IMR-90 (cell line): ENCODE data around the gene CDKN1C. TPM values are rescaled to one million over a fixed set of nuclear protein-coding genes. Genes with fewer than 3 reads are reported as not detected.

Experiments used
- ATAC-seq: fragments of 200-7000 bp; cut with Tn5 transposase; 2 replicates; pipeline ENCODE4 v1.9.1; 2020; ENCODE audit warnings: low read depth, mild to moderate bottlenecking, moderate library complexity
- BruUV-seq: library from RNA; stranded (reverse); fragments of 400-500 nt; replicated peaks from 2 replicates; lab custom pipeline; 2021; lab: Mats Ljungman, UMichigan
- CTCF ChIA-PET: fragments of 300-600 bp; formaldehyde crosslinking; extraction: SDS; loops from one replicate; lab custom pipeline; 2021; ENCODE audit warnings: antibody characterized with exemption; lab: Yijun Ruan, JAX
- POLR2A ChIA-PET: fragments of 300-600 bp; sonication (Branson Sonifier 250); formaldehyde crosslinking; loops from one replicate; lab custom pipeline; 2022; ENCODE audit warnings: antibody characterized with exemption; ENCODE audit not compliant: unreplicated experiment; lab: Charles Lee
- DNase-seq: peaks from one replicate; pipeline ENCODE4 v3.0.0; 2013
- H2AFZ ChIP-seq: replicated peaks from 2 replicates; pipeline ENCODE3; 2013; ENCODE audit warnings: low read length, mild to moderate bottlenecking; ENCODE audit not compliant: poor library complexity
- H2AK5ac ChIP-seq: 2 replicates; pipeline ENCODE4 v1.6.1; 2013; ENCODE audit warnings: low read depth, low read length, inconsistent platforms
- H2AK9ac ChIP-seq: replicated peaks from 2 replicates; pipeline ENCODE3; 2013; ENCODE audit warnings: mild to moderate bottlenecking, low read depth, low read length, moderate library complexity; ENCODE audit not compliant: poor library complexity
- H2BK120ac ChIP-seq: 2 replicates; pipeline ENCODE4 v1.6.1; 2013; ENCODE audit warnings: low read depth, low read length, inconsistent platforms
- H2BK15ac ChIP-seq: 3 replicates; pipeline ENCODE4 v1.6.1; 2013; ENCODE audit warnings: low read depth, low read length, inconsistent platforms
- H2BK20ac ChIP-seq: 2 replicates; pipeline ENCODE4 v1.6.1; 2013; ENCODE audit warnings: low read depth, mild to moderate bottlenecking, inconsistent platforms, low read length, moderate library complexity
- H2BK5ac ChIP-seq: 2 replicates; pipeline ENCODE4 v1.6.1; 2013; ENCODE audit warnings: mild to moderate bottlenecking, low read depth, low read length, inconsistent platforms; ENCODE audit not compliant: poor library complexity, severe bottlenecking
- H3K14ac ChIP-seq: replicated peaks from 2 replicates; pipeline ENCODE4 v1.6.1; 2013; ENCODE audit warnings: low read depth, low read length, inconsistent platforms
- H3K18ac ChIP-seq: 2 replicates; pipeline ENCODE4 v1.6.1; 2013; ENCODE audit warnings: low read depth, low read length, control low read depth
- H3K23ac ChIP-seq: 2 replicates; pipeline ENCODE4 v1.6.1; 2013; ENCODE audit warnings: low read depth, low read length, inconsistent platforms
- H3K27ac ChIP-seq: 2 replicates; pipeline ENCODE4 v1.5.1; 2013; ENCODE audit warnings: mild to moderate bottlenecking, control low read depth, low read length; ENCODE audit not compliant: insufficient read depth
- H3K27me3 ChIP-seq: 2 replicates; pipeline ENCODE4 v1.6.1; 2013; ENCODE audit warnings: low read length; ENCODE audit not compliant: control insufficient read depth, insufficient read depth
- H3K36me3 ChIP-seq: 2 replicates; pipeline ENCODE4 v1.6.1; 2013; ENCODE audit warnings: low read length, mixed read lengths; ENCODE audit not compliant: control insufficient read depth, insufficient read depth
- H3K4ac ChIP-seq: 2 replicates; pipeline ENCODE4 v1.6.1; 2013; ENCODE audit warnings: low read depth, low read length, inconsistent platforms
- H3K4me1 ChIP-seq: 2 replicates; pipeline ENCODE4 v1.6.1; 2013; ENCODE audit warnings: low read length, mixed read lengths; ENCODE audit not compliant: control insufficient read depth, insufficient read depth
- H3K4me2 ChIP-seq: 2 replicates; pipeline ENCODE4 v1.6.1; 2013; ENCODE audit warnings: low read depth, mild to moderate bottlenecking, control low read depth, low read length, moderate library complexity
- H3K4me3 ChIP-seq: 2 replicates; pipeline ENCODE4 v1.5.1; 2013; ENCODE audit warnings: low read depth, mild to moderate bottlenecking, control low read depth, low read length, moderate library complexity; ENCODE audit not compliant: insufficient read depth
- H3K56ac ChIP-seq: 2 replicates; pipeline ENCODE4 v1.6.1; 2013; ENCODE audit warnings: low read length, inconsistent platforms; ENCODE audit not compliant: insufficient read depth; ENCODE audit errors: extremely low read depth
- H3K79me1 ChIP-seq, 2 experiments: 2 replicates each; pipeline ENCODE4 v1.6.1; 2013; ENCODE audit warnings: low read length in 2 of 2, inconsistent platforms in 1 of 2, low read depth in 1 of 2
- H3K9ac ChIP-seq: 2 replicates; pipeline ENCODE4 v1.6.1; 2013; ENCODE audit warnings: low read depth, low read length, control low read depth
- H3K9me1 ChIP-seq: 2 replicates; pipeline ENCODE4 v1.6.1; 2013; ENCODE audit warnings: low read length, inconsistent platforms; ENCODE audit not compliant: insufficient read depth
- H3K9me3 ChIP-seq: 2 replicates; pipeline ENCODE4 v1.6.1; 2013; ENCODE audit warnings: low read length; ENCODE audit not compliant: control insufficient read depth, insufficient read depth
- H4K20me1 ChIP-seq: 2 replicates; pipeline ENCODE4 v1.6.1; 2013; ENCODE audit warnings: low read length, inconsistent platforms; ENCODE audit not compliant: insufficient read depth
- H4K5ac ChIP-seq: 2 replicates; pipeline ENCODE4 v1.6.1; 2013; ENCODE audit warnings: mild to moderate bottlenecking, low read depth, low read length, control low read depth
- H4K8ac ChIP-seq, 2 experiments: 2 replicates each; pipeline ENCODE4 v1.6.1; 2013; ENCODE audit warnings: low read depth in 2 of 2, low read length in 2 of 2, control low read depth in 1 of 2, inconsistent platforms in 1 of 2
- H4K91ac ChIP-seq: 2 replicates; pipeline ENCODE4 v1.6.1; 2013; ENCODE audit warnings: low read depth, low read length, inconsistent platforms; ENCODE audit not compliant: insufficient read depth
- FOS ChIP-seq: fragments of 150-350 bp; IDR thresholded peaks from 2 replicates; pipeline ENCODE4 v1.6.1; 2016; ENCODE audit warnings: low read depth, low read length
- SMC3 ChIP-seq: fragments of 150-350 bp; IDR thresholded peaks from 2 replicates; pipeline ENCODE4 v1.6.1; 2016; ENCODE audit warnings: low read depth, mild to moderate bottlenecking, antibody characterized with exemption, low read length, moderate library complexity
- WGBS, 2 experiments: methylation state at CpG; one replicate each; pipeline versions ENCODE4 v1.1.5 to v1.1.7; 2013; ENCODE audit warnings: missing lambda C conversion rate in 2 of 2; ENCODE audit not compliant: insufficient read length in 1 of 2; ENCODE audit errors: extremely low coverage in 2 of 2; 5-methylcytosine and 5-hydroxymethylcytosine counted together
- dilution Hi-C: fragments of 300-500 bp; cut with HindIII; formaldehyde crosslinking; loops from one replicate; pipeline ENCODE4 v1.14.3; 2018; ENCODE audit warnings: low sequenced_read_pairs; ENCODE audit not compliant: unreplicated experiment
- in situ Hi-C: fragments of 300-500 bp; cut with MboI; formaldehyde crosslinking; loops from 3 replicates; pipeline ENCODE4 v1.14.3; 2019; ENCODE audit warnings: low sequenced_read_pairs, inconsistent platforms, mixed read lengths
- intact Hi-C: fragments of 100-400 bp; cut with micrococcal nuclease; formaldehyde crosslinking; loops from 2 replicates; pipeline ENCODE4 v1.10.0; 2022
- polyA plus RNA-seq, 3 experiments: library from polyadenylated mRNA; depleted of rRNA; stranded (reverse); fragments of >200 nt; gene quantifications; 2 replicates each; pipeline ENCODE4 v1.2.3, GENCODE V29; 2012; ENCODE audit warnings: low replicate concordance in 1 of 3
- total RNA-seq: library from RNA; depleted of rRNA; stranded (reverse); fragments of >200 nt; gene quantifications from 2 replicates; pipeline ENCODE4 v1.2.3, GENCODE V29; 2012

CDKN1C gene
- total and polyA plus RNA-seq, 2 of the 4 experiments (the other 2 are of a cell fraction): 1.6 to 3.0 TPM

DNA sequence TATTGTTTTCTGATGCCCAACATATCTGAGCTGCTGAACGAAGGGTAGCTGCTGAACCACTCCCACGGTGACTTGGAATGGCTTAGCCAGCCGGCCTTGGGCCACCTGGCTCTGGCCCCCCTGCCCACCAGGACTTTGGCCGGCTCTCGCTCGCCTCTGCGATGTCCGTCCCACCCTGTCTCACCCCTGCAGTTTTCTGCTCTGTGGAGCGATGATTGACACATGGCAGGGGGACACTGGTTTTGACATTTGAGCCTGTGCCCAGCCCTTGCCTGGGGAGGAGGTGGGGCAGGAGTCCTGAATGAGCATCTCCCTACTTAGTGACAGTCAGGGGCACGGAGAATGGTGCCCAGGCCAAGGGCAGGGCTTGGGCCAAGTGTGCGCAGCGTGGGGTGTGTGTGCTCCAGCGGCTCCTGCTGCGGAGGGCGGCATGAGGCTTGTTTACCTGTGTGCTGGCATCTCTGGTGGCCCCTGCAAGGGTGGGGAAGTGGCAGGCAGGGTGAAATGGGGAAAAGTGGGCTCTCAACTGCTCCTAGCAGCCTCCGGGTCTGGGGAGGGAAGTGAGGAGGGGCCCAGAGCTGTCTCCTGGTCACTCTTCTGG is 15.7 kb upstream of the CDKN1C start:
- Histone ChIP-seq H3K18ac (peak overlapping the region; percentile 92), H3K4ac (peak overlapping the region; percentile 100), H3K56ac (peak overlapping the region; percentile 71), H3K4me2 (peak overlapping the region; percentile 92), H3K23ac (peak overlapping the region; percentile 93; the same call in 1 of the 2 replicates), H3K27me3 (no peaks in the 10 kb centered on the region), H3K9ac (peak overlapping the region; percentile 80; the same call in 1 of the 2 replicates), H3K4me1 (peaks cover 27% of the 10 kb centered on the region), H3K4me3 (peak overlapping the region; percentile 49; the same call in 1 of the 2 replicates), H2BK15ac (peak overlapping the region; percentile 56; the same call in 2 of the 3 replicates), H2BK120ac (peak overlapping the region; percentile 93), H4K5ac (peak overlapping the region; percentile 90), H2AFZ (peak overlapping the region; percentile 94), H2AK5ac (peak overlapping the region; percentile 98), H3K9me1 (peaks cover 24% of the 10 kb centered on the region), H4K8ac (peak overlapping the region; percentile 81 to 97), H4K91ac (peak overlapping the region; percentile 90), H3K36me3 (no peaks in the 10 kb centered on the region; the same call in 1 of the 2 replicates), H3K27ac (peak overlapping the region; percentile 91), H3K14ac (peak overlapping the region; percentile 96), H3K79me1 (peaks cover 4 to 25% of the 10 kb centered on the region in 2 experiments; a peak in 2 of 4 replicates), H4K20me1 (no peaks in the 10 kb centered on the region), H2BK20ac (peak overlapping the region; percentile 72), H2BK5ac (peak overlapping the region; percentile 90), H2AK9ac (peak overlapping the region; percentile 97), H3K9me3 (no peaks in the 10 kb centered on the region)
- POLR2A ChIA-PET: interaction anchor here (0.6 kb wide), 3 partner anchors 9 to 777 kb away, joined by 3 to 5 read pairs (median 4); no protein-coding TSS in a partner anchor
- ATAC-seq: peak; percentile 0
- dilution Hi-C loops: no loop called here
- DNase-seq: no peak
- in situ Hi-C loops: no loop called here
- no peak for TF ChIP-seq FOS
- TF ChIP-seq SMC3: no peak
- no TSS peak for BruUV-seq
- CTCF ChIA-PET: no interaction called here
- 87% methylated on average over 5 of the region's 16 CpGs; no CpG with 5 or more reads in 1 of the 2 experiments for WGBS, 2 experiments
- intact Hi-C loops: no loop called here
